ENCODE data around the gene CITED1. TPM values are rescaled to one million over a fixed set of nuclear protein-coding genes. Genes with fewer than 3 reads are reported as not detected.

The CITED1 gene
- total RNA-seq, 2 donors from 2014 or later: 3.7 TPM; not detected in 1

GRCh38 chrX:72295745-72296144, 10.0 kb downstream of the CITED1 start:
- Histone ChIP-seq H3K4me1 (ENCODE audit: control insufficient read depth in 1 of 2, low read depth in 2 of 2) (no peaks in the 10 kb centered on the region), H3K36me3 (no peaks in the 10 kb centered on the region), H3K9me3 (no peaks in the 10 kb centered on the region), H3K27me3 (replicated peaks; ENCODE audit: insufficient read depth) (no peaks in the 10 kb centered on the region), H3K4me3 (no peak overlapping the region), H3K27ac (no peak overlapping the region)
- ATAC-seq (ENCODE audit: insufficient number of reproducible peaks, low FRiP score, low read depth) (no peak), DNase-seq (ENCODE audit: low spot score) (no peak)
- no peak for TF ChIP-seq CTCF (IDR thresholded peaks at IDR 0.05)

GRCh38 chrX:72294497-72294896, 11.2 kb downstream of the CITED1 start:
- H3K27me3 ChIP-seq (replicated peaks; ENCODE audit: insufficient read depth): no peaks in the 10 kb centered on the region
- no peak for TF ChIP-seq CTCF (IDR thresholded peaks at IDR 0.05)
- H3K4me3 ChIP-seq: no peak overlapping the region
- DNase-seq (ENCODE audit: low spot score) (no peak), ATAC-seq (ENCODE audit: insufficient number of reproducible peaks, low FRiP score, low read depth) (no peak)
- no peak overlapping the region for H3K27ac ChIP-seq
- no peaks in the 10 kb centered on the region for H3K36me3 ChIP-seq
- H3K9me3 ChIP-seq: no peaks in the 10 kb centered on the region
- H3K4me1 ChIP-seq (ENCODE audit: control insufficient read depth in 1 of 2, low read depth in 2 of 2): no peaks in the 10 kb centered on the region

- Histone ChIP-seq H3K27ac (no peak overlapping the region), H3K4me3 (no peak overlapping the region), H3K4me1 (ENCODE audit: control insufficient read depth in 1 of 2, low read depth in 2 of 2) (no peaks in the 10 kb centered on the region), H3K36me3 (no peaks in the 10 kb centered on the region), H3K27me3 (replicated peaks; ENCODE audit: insufficient read depth) (no peaks in the 10 kb centered on the region), H3K9me3 (no peaks in the 10 kb centered on the region)
- DNase-seq (ENCODE audit: low spot score) (no peak), ATAC-seq (ENCODE audit: insufficient number of reproducible peaks, low FRiP score, low read depth) (no peak)
- no peak for TF ChIP-seq CTCF (IDR thresholded peaks at IDR 0.05)
Observed at GRCh38 chrX:72282302-72282701, 23.4 kb downstream of the CITED1 start.

GRCh38 chrX:72280321-72280845, 25.3 kb downstream of the CITED1 start:
- no peaks in the 10 kb centered on the region for H3K36me3 ChIP-seq
- H3K9me3 ChIP-seq: no peaks in the 10 kb centered on the region
- no peak overlapping the region for H3K4me3 ChIP-seq
- DNase-seq (ENCODE audit: low spot score) (no peak), ATAC-seq (ENCODE audit: insufficient number of reproducible peaks, low FRiP score, low read depth) (no peak)
- peaks cover 0 to 3% of the 10 kb centered on the region in 2 donors for H3K4me1 ChIP-seq (ENCODE audit: control insufficient read depth in 1 of 2, low read depth in 2 of 2)
- H3K27ac ChIP-seq: no peak overlapping the region
- TF ChIP-seq CTCF (IDR thresholded peaks at IDR 0.05): no peak
- H3K27me3 ChIP-seq (replicated peaks; ENCODE audit: insufficient read depth): no peaks in the 10 kb centered on the region

- no peak for DNase-seq (ENCODE audit: low spot score)
- Histone ChIP-seq H3K4me3 (peak overlapping the region; percentile 82), H3K9me3 (no peaks in the 10 kb centered on the region), H3K27ac (peak overlapping the region; percentile 76 to 78), H3K4me1 (ENCODE audit: control insufficient read depth in 1 of 2, low read depth in 2 of 2) (peaks cover 0 to 5% of the 10 kb centered on the region in 2 donors), H3K27me3 (replicated peaks; ENCODE audit: insufficient read depth) (no peaks in the 10 kb centered on the region), H3K36me3 (peaks cover 20% of the 10 kb centered on the region)
- TF ChIP-seq CTCF (IDR thresholded peaks at IDR 0.05): no peak
- ATAC-seq (ENCODE audit: insufficient number of reproducible peaks, low FRiP score, low read depth): no peak
Observed at GRCh38 chrX:72276478-72276953, 29.2 kb downstream of the CITED1 start.
